Stimulated activated CD4-positive, alpha-beta T cell treated with anti-CD3 and anti-CD28 coated beads, Interleukin-12 subunit alpha, Interleukin-12 subunit beta, amount 100 ng/mL, for 48 hours (primary cell): ENCODE data around the gene DEAF1.
"Not testable (repeated sequence)": the region's sequence is repeated elsewhere in the genome, so short reads cannot be mapped to it uniquely, and the experiment has no call there.

Experiments used
- DNase-seq, 3 donors: peaks; one replicate each; pipeline ENCODE4 v3.0.0-alpha.2; 2020; ENCODE audit warnings: low read depth in 2 of 3, low spot score in 1 of 3

DEAF1 gene

DNA sequence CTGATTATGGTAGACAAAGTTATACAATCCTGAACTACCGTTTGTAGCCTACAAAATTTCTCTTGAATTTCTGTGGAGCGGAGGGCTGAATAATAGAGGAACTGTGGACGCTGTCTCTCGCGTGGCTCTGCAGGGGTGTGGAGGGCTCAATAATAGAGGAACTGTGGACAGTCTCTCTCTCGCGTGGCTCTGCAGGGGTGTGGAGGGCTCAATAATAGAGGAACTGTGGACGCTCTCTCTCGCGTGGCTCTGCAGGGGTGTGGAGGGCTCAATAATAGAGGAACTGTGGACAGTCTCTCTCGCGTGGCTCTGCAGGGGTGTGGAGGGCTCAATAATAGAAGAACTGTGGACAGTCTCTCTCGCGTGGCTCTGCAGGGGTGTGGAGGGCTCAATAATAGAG lies 41.9 kb downstream of the DEAF1 start:
- DNase-seq, result not testable (repeated sequence)

DNA sequence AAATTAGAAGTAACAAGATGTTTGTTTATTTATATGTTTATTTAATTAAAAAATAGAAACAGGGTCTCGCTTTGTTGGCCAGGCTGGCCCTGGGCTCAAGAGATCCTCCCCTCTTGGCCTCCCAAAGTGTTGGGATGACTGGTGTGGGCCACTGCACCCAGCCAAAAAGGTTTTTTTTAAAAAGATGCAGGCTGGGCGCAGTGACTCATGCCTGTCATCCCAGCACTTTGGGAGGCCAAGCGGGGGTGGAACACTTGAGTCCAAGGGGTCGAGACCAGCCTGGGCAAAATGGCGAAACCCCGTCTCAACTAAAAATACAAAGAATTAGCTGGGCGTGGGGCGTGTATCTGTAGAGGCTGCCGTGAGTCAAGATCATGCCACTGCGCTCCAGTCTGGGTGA lies 44.5 kb downstream of the DEAF1 start:
- DNase-seq, result no peak

DNA sequence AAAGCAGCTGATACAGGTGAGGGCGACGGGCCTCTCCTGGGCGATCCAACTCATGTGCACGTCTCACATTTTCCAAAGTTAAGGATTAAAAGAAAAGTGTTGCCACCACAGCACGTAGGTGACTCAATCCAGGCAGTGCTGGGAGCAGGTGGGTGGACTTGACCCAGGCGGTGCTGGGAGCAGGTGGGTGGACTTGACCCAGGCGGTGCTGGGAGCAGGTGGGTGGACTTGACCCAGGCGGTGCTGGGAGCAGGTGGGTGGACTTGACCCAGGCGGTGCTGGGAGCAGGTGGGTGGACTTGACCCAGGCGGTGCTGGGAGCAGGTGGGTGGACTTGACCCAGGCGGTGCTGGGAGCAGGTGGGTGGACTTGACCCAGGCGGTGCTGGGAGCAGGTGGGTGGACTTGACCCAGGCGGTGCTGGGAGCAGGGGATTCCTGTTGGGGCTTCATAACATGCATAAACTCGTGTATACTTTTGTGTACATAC lies 47.3 kb downstream of the DEAF1 start:
- not testable (repeated sequence) for DNase-seq

DNA sequence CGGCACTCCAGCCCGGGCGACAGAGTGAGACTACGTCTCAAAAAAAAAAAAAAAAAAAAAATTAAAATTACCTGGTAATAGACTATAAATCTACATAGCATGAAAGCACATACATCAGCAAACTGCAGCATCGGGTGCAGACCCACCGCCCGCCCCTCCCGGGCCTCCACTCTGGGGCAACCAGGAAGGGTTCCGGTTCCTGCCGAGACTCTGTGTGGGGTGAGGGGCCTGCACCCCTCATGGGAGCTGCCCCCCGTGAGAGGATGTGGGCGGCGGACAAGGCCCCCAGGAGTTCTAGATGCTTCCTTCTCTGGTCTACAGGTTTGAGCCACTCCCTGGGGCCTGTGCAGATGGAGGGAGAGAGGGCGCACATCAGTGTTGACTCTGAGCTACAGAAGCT lies 48.8 kb downstream of the DEAF1 start:
- no peak for DNase-seq

DNA sequence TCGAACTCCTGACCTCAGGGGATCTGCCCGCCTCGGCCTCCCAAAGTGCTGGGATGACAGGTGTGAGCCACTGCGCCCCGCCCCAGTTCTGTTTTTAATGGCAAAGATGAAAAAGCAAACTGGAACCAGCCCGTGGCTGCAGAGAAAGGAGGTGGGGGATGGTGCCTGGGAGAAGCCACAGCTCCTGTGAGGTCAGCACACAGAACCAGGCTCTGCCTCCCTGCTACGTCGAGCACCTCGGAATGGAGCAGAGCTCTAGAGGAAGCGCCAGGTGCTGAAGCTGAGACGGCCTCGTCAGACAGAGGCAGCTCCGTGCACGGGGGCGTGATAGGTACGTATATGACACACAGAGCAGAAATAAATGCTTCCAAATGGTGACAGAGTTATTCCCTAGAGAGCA lies 49.5 kb downstream of the DEAF1 start:
- DNase-seq, result no peak

DNA sequence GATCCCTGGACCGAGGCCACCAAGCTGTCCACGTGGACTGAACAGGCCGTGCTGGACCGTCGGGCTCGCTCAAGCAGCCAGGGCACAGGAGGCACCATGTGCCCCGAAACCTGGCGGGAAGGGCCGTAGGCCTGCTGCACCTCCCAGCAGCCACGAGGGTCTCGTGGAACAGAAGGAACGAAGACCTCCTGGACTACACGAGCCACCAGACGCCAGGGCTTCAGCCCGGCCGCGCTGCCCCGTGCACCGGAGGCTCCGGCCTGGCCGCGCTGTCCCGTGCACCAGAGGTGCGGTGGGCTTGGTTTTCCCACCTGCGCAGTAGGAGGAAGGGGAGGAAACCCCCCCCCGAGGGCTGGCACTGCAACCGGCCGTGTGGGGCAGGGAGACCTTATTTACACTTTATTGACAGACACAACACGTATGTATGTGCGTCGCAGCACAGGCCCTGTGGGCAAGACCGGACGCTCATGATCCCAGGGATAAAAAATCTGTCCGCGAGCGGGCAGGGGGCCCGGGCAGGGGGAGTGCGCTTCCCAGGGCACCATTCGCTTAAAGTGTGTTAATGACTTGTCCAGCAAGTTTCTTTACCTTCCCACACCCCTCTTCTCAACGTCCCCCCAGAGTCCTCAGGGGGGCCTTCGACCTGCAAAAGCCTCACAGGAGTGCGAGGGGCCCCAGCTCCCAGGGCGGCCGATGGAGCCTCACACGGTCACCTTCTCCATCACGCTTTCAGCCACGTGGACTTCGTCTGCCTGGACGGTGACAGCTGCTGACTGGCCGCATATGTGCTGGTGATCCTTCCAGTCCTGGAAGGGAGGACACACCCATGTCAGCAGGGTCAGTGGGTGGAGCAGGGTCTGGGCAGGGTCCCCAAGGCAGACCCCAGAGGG lies 50.9 kb downstream of the DEAF1 start:
- DNase-seq, result no peak

DNA sequence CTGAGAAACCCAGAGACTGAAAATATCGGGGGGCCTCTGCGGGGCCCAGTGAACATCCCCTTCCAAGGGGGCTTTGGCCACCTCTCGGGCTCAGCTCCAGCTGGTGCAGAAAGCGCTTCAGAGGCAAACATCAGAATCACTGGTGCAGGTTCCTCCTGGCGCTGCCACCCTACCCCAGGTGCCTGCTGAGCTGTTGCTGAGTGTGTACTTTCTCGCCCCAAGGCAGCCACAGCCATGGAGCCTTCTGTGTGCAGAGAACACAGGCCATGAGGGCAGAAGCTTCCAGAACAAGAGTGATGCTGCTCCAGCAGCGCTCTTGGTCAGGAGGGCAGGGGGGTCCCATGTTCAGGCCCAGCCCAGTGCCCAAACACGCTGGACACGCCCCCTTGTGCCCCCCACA lies 51.7 kb downstream of the DEAF1 start:
- no peak for DNase-seq

DNA sequence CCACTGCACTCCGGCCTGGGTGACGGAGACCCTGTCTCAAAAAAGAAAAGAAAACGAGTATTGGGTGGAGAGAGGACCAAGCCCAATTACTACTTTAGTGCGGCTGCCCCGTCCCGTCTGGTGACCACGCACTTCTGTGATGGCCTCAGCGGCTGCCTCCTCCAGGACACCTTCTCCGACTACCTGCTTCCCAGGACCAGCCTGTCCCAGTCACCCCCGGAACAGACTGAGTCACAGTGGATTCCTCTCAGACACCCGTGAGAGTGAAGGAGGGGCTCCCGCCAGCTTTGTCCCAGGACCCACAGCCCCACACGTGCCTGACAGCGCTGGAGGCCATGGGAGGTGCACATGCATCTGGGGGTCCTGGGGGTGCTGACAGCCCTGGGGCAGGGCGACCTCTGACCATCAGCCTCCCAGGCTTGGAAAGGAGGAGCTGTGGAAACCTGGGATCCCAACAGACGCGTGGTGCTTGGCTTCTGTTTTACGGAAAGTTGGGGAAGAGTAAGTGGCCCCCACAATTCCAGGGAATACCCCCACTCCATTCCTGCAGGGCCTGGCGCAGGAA lies 53.1 kb downstream of the DEAF1 start:
- DNase-seq, result no peak

DNA sequence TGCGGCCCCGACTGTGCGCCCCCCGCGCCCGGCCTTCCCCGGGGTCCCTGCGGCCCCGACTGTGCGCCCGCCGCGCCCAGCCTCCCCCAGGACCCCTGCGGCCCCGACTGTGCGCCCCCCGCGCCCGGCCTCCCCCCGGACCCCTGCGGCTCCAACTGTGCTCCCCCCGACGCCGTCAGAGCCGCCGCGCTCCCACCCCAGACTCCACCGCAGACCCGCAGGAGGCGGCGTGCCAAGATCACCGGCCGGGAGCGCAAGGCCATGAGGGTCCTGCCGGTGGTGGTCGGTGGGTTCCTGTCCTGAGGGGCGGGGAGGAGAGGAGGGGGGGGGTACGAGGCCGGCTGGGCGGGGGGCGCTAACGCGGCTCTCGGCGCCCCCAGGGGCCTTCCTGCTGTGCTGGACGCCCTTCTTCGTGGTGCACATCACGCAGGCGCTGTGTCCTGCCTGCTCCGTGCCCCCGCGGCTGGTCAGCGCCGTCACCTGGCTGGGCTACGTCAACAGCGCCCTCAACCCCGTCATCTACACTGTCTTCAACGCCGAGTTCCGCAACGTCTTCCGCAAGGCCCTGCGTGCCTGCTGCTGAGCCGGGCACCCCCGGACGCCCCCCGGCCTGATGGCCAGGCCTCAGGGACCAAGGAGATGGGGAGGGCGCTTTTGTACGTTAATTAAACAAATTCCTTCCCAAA lies 54.9 kb downstream of the DEAF1 start:
- no peak for DNase-seq

DNA sequence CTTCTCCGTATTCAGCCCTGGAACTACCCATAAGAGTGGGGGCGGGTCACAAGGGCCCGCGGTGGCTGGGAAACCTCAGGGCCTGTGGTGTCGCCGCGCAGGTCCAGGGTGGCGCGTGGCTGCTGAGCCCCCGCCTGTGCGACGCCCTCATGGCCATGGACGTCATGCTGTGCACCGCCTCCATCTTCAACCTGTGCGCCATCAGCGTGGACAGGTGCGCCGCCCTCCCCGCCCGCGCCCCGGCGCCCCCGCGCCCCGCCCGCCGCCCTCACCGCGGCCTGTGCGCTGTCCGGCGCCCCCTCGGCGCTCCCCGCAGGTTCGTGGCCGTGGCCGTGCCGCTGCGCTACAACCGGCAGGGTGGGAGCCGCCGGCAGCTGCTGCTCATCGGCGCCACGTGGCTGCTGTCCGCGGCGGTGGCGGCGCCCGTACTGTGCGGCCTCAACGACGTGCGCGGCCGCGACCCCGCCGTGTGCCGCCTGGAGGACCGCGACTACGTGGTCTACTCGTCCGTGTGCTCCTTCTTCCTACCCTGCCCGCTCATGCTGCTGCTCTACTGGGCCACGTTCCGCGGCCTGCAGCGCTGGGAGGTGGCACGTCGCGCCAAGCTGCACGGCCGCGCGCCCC lies 55.6 kb downstream of the DEAF1 start:
- DNase-seq, result no peak

DNA sequence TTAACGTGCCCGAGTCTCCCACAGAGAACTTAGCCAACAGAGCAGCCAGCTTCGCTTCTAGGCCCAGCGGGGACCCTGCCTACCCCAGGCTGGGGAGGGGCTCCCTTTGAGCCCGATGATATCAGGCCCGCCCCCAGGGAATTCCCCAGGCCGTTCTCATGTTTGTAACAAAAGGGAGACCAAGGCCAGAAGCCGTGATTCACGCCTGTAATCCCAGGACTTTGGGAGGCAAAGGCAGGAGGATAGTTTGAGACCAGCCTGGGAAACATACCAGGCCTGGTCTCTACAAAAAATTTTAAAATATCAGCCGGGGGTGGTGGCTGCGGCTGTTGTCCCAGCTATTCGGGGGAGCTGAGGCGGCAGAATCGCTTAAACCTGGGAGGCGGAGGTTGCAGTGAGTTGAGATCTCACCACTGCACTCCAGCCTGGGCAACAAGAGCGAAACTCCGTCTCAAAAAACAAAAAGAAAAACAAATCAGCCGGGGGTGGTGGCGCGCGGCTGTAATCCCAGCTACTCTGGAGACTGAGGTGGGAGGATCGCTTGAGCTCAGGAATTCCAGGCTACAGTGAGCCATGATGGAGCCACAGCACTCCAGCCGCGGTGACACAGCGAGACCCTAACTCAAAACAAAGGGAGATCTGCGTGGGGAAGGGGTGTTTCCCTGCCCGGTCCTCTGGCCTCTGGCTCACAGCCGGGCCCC lies 56.2 kb downstream of the DEAF1 start:
- DNase-seq, result no peak

DNA sequence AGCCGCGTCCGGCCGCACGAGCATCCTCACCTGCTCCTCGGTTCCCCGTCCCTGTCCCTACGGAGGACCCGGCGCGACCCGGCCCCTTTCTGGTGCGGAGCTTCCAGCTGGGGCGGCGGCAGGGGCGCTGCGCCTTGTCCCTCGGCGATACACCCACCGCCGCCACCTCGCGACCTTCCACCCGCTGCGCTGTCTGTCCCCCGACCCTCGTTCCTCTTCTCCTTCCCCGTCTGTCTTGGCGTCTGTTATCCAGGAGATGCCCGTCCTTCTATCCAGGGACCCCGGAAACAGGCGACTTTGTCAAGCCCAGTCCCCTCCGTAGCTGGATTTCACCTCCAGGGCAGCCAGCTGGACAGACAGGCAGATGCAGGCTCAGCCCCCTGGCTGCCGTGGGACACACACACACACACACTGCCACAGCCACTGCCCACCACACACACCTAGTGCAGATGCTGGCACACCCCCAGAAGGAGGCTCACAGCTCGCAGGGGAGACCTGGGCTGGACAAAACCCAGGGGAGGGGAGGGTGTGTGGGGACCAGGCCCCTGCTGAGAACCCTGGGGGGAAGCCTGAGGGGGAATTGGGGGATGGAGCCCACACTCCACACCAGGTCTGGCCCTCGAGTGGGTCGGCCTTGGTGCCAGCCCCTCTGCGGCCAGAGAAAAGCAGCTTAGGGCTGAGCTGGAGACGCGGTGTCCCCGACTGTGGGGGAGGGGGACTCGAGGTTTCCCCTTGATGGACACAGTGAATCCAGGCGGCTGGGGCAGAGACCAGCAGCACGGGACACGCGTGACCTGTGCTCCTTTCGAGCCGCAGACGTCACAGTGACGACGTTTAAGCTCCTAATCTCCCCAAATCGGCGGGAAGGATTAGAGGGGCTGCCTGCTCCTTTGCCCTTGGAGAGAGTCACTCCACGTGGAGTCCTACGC lies 57.2 kb downstream of the DEAF1 start:
- DNase-seq, result no peak

DNA sequence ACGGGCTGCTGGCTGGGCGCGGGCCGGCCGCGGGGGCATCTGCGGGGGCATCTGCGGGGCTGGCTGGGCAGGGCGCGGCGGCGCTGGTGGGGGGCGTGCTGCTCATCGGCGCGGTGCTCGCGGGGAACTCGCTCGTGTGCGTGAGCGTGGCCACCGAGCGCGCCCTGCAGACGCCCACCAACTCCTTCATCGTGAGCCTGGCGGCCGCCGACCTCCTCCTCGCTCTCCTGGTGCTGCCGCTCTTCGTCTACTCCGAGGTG lies 57.8 kb downstream of the DEAF1 start:
- no peak for DNase-seq

DNA sequence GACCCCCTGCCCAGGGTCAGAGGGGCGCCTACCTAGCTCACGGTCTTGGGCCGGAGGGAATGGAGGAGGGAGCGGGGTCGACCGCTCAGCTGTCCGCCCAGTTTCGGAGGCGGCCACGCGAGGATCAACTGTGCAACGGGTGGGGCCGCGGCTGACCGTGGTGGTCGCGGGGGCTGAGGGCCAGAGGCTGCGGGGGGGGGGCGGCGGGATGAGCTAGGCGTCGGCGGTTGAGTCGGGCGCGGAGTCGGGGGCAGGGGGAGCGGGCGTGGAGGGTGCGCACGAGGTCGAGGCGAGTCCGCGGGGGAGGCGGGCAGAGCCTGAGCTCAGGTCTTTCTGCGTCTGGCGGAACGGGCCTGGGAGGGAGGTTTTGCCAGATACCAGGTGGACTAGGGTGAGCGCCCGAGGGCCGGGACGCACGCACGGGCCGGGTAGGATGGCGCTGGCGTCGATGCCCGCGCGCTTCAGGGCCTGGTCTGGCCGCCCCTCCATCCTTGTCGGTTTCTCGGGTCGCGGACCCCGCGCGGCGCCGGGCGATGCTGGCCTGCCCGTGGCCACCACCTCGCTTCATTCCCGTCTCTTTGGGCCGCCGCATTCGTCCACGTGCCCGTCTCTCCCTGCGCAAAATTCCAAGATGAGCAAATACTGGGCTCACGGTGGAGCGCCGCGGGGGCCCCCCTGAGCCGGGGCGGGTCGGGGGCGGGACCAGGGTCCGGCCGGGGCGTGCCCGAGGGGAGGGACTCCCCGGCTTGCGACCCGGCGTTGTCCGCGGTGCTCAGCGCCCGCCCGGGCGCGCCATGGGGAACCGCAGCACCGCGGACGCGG lies 58.3 kb downstream of the DEAF1 start, which contains the start of gene DRD4:
TSS of gene DRD4 (plus strand) at position 759 of the 822 bp plus-strand sequence. CDS start at position 795, 36 bp downstream.
- no peak for DNase-seq

DNA sequence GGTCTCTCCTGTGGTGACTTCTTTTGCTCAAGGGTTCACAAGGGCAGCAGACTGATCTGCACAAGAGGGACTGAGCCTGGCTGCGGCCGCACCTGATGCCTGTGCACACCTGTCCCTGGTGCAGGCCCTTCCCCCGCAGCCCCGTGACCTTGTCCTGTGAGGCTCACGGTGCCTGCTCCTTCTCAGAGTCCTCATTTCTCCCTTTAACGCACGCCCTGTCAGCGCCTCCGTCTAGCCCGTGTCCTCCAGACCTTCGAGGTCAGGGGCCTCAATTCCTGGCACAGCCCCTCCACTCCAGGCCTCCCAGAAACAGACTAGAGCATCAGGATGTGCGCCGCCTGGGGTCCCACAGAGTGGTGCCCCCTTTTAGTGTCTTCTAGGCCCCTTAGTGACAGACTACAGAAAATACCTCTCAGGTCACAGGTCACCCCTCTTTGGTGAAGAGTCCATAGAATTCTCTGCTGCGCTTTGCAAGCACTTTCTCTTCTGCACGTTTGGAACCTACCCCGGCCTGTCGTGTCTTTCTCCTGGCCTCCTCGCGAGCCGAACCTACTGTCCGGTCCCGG lies 59.0 kb downstream of the DEAF1 start:
- no peak for DNase-seq

DNA sequence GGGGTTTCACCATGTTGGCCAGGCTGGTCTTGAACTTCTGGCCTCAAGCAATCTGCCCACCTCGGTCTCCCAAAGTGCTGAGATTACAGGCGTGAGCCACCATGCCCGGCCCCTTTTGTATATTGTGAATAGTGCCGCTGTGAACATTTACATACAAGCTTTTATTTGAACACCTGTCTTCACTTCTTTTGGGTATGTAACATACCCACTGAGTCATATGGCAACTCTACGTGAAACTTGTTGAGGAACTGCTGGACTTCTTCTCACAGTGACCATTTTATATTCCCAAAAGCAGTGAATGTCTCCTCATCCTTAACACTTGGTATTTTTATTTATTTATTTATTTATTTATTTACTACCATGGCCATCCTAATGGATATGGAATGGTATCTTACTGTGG lies 64.2 kb downstream of the DEAF1 start:
- DNase-seq, result no peak

DNA sequence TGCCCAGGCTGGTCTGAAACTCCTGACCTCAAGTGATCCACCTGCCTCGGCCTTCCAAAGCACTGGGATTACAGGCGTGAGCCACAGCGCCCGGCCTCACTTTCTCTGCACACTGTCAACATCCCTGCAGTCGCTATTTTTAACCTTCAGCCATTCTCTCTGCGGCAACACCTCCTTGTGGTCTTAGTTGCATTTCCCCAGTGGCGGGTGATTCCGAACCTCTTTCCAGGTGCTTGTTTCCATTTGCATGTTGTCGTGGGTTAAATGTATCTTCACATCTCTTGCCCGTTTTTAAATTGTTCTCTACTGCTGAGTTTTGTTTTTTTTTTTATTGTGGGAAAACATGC lies 65.8 kb downstream of the DEAF1 start:
- no peak for DNase-seq

DNA sequence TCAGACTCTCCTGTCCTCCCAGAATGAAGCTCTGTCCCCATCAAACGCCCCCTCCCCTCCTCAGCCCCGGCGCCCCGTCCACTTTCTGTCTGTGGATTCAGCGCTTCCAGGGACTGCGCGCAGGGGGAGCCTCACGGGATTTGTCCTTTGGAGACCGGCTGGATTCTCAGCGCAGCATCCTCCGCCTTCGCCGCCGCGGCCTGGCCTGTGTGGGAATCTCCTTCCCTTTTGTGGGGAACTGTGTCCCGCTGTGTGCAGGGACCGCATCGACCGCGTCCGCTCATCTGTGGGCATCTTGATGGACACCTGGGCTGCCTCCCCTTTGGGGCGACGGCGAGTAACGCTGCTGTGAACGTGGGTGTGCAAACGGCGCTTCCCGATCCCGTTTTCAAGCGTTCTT lies 67.0 kb downstream of the DEAF1 start:
- no peak for DNase-seq

DNA sequence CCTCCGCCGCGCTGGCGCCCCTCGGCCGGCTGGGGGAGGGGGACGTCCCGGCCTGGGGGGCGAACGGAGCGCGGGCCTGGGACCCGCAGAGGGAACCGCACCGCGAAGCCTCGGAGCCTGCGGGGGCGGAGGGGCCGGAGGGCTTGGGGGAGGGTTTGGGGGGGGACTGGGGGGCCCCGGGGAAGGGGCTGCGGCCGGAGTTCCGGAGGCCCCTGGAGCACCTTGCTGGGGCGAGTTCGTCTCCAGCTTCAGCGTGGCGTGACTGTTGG lies 67.8 kb downstream of the DEAF1 start:
- DNase-seq, result no peak
